Large intestine (tissue), 3 donors: ENCODE results near the gene FKBP1C. TPM values are rescaled to one million over a fixed set of nuclear protein-coding genes. Genes with fewer than 3 reads are reported as not detected.
"Not testable (repeated sequence)": the region's sequence is repeated elsewhere in the genome, so short reads cannot be mapped to it uniquely, and the experiment has no call there.

Experiments
- DNase-seq, 2 donors: peaks; one replicate each; pipeline versions ENCODE4 v3.0.0 to v3.0.0-alpha.2; 2013
- H3K27ac ChIP-seq: one replicate; pipeline ENCODE4 v1.5.1; 2013; ENCODE audit warnings: low read length
- H3K27me3 ChIP-seq: 2 replicates; pipeline ENCODE4 v1.6.1; 2013; ENCODE audit warnings: low read length; ENCODE audit not compliant: control insufficient read depth, insufficient read depth
- H3K36me3 ChIP-seq: 2 replicates; pipeline ENCODE4 v1.6.1; 2013; ENCODE audit warnings: low read length; ENCODE audit not compliant: control insufficient read depth, insufficient read depth
- H3K4me1 ChIP-seq: one replicate; pipeline ENCODE4 v1.6.1; 2013; ENCODE audit warnings: low read length; ENCODE audit not compliant: control insufficient read depth, insufficient read depth
- H3K4me3 ChIP-seq: one replicate; pipeline ENCODE4 v1.5.1; 2013; ENCODE audit warnings: low read length
- H3K9me3 ChIP-seq: one replicate; pipeline ENCODE4 v1.6.1; 2013; ENCODE audit warnings: mild to moderate bottlenecking, low read depth, low read length, moderate library complexity; ENCODE audit not compliant: control insufficient read depth
- WGBS: methylation state at CpG from one replicate; pipeline ENCODE4 v1.1.5; 2013; ENCODE audit warnings: low lambda C conversion rate; ENCODE audit not compliant: insufficient coverage; 5-methylcytosine and 5-hydroxymethylcytosine counted together
- polyA plus RNA-seq: library from polyadenylated mRNA; unstranded; fragments of 120-200 nt; gene quantifications from one replicate; pipeline ENCODE4 v1.2.1, GENCODE V29; 2013

FKBP1C gene
- polyA plus RNA-seq, 1 donor, result 1.2 TPM

DNA sequence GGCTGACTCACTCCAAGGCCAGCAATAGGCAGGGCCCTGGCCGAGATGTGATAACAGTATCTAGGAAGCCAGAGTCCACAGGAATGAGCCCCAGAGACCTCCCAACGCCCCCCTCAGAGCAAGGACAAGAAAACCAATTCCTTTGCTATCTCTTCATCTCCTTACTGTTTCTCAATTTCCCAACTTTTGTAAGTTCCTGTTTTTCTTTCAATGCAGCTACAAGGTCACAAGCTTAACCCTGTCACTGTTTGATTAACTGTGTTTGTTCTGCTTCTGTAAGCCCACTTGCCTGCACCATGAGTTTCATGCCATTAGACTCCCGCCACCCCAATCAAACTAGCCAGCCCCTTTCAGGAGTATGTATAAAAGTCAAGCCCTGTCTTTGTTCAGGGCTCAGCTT, 3.5 kb downstream of the FKBP1C start:
- H3K36me3 ChIP-seq, result no peaks in the 10 kb centered on the region
- H3K4me1 ChIP-seq, result no peaks in the 10 kb centered on the region
- H3K9me3 ChIP-seq, result no peaks in the 10 kb centered on the region
- no peak overlapping the region for H3K4me3 ChIP-seq
- no peaks in the 10 kb centered on the region for H3K27me3 ChIP-seq
- H3K27ac ChIP-seq, result no peak overlapping the region
- no peak for DNase-seq
- no CpG with 5 or more reads among the region's 3 CpGs for WGBS

DNA sequence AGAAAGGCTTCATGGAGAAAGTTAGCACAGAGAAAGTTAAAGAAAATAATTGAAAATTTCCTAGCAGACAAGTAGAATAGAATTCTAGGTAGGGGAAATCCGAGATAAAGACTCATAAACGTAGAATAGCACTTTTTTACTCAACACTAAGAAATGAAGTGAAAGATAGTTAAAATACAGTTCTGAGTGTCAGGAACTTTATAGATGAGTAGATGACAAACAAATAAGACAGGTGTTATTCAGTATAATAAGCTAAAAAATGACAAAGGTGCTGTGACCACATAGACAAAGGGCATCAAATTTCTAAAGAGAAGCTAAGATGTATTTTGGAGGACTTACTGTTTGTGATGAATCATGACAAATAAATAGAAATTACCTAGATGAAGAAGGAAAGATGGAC, 12.9 kb downstream of the FKBP1C start:
- H3K9me3 ChIP-seq, result peaks cover 9% of the 10 kb centered on the region
- WGBS, result 90% methylated on average over 2 of the region's 2 CpGs

GRCh38 chr6:63225987-63226386, 14.7 kb downstream of the FKBP1C start:
- H3K27ac ChIP-seq, H3K4me3 ChIP-seq, H3K27me3 ChIP-seq, DNase-seq, H3K36me3 ChIP-seq, H3K4me1 ChIP-seq: not testable (repeated sequence)
- WGBS, result 0% methylated on average over 1 of the region's 4 CpGs
- peaks cover 11% of the 10 kb centered on the region for H3K9me3 ChIP-seq

More for the DNA sequence above, 12.9 kb downstream of the FKBP1C start:
- Histone ChIP-seq H3K36me3 (no peaks in the 10 kb centered on the region), H3K27ac (no peak overlapping the region), H3K4me1 (no peaks in the 10 kb centered on the region), H3K27me3 (no peaks in the 10 kb centered on the region), H3K4me3 (no peak overlapping the region)
- DNase-seq, result no peak

DNA sequence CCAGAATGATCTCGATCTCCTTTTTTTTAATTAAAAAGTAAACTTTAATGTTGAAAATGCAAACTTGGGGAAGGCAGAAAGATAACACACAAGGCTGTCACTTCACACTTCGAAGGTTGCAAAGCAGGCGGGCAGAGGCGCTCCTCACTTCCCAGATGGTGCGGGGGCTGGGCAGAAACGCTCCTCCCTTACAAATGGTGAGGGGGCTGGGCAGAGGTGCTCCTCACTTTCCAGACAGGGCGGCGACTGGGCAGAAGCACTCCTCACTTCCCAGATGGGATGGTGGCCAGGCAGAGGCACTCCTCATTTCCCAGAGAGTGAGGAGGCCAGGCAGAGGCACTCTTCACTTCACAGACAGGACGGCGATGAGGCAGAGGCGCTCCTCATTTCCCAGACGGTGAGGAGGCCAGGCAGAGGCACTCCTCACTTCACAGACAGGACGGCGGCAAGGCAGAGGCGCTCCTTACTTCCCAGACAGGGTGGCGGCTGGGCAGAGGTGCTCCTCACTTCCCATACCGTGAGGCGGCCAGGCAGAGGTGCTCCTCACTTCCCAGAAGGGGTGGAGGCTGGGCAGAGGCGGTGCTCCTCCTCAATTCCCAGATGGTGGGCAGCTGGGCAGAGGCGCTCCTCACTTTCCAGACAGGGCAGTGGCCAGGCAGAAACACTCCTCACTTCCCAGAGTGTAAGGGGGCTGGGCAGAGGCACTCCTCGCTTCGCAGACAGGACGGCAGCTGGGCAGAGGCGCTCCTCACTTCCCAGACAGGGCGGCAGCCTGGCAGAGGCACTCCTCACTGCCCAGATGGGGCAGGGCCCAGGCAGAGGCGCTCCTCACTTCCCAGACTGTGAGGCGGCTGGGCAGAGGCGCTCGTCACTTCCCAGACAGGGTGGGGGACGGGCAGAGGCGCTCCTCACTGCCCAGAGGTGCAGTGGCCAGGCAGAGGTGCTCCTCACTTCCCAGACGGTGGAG, 16.9 kb downstream of the FKBP1C start:
- H3K4me1 ChIP-seq, H3K4me3 ChIP-seq, DNase-seq, H3K27me3 ChIP-seq, H3K27ac ChIP-seq, H3K36me3 ChIP-seq: not testable (repeated sequence)
- H3K9me3 ChIP-seq, result peaks cover 11% of the 10 kb centered on the region
- no CpG with 5 or more reads among the region's 32 CpGs for WGBS

- WGBS, result 100% methylated on average over 2 of the region's 13 CpGs
These were observed 18.8 kb downstream of the FKBP1C start for GRCh38 chr6:63230027-63230426.

GRCh38 chr6:63230511-63230910, 19.2 kb downstream of the FKBP1C start:
- DNase-seq, H3K4me1 ChIP-seq, H3K27ac ChIP-seq, H3K4me3 ChIP-seq, H3K27me3 ChIP-seq, H3K36me3 ChIP-seq: not testable (repeated sequence)
- WGBS, result no CpG with 5 or more reads among the region's 12 CpGs
- H3K9me3 ChIP-seq, result peaks cover 11% of the 10 kb centered on the region

More at GRCh38 chr6:63230027-63230426, 18.8 kb downstream of the FKBP1C start:
- not testable (repeated sequence) for H3K27ac ChIP-seq, H3K4me3 ChIP-seq, H3K4me1 ChIP-seq, DNase-seq, H3K36me3 ChIP-seq, H3K27me3 ChIP-seq
- peaks cover 11% of the 10 kb centered on the region for H3K9me3 ChIP-seq

GRCh38 chr6:63236398-63236817, 25.1 kb downstream of the FKBP1C start:
- Histone ChIP-seq H3K4me3 (no peak overlapping the region), H3K9me3 (no peaks in the 10 kb centered on the region), H3K36me3 (no peaks in the 10 kb centered on the region), H3K4me1 (no peaks in the 10 kb centered on the region), H3K27me3 (no peaks in the 10 kb centered on the region), H3K27ac (no peak overlapping the region)
- DNase-seq, result no peak
- WGBS, result no CpG with 5 or more reads among the region's 3 CpGs

GRCh38 chr6:63245420-63245819, 34.2 kb downstream of the FKBP1C start:
- Histone ChIP-seq H3K36me3 (no peaks in the 10 kb centered on the region), H3K9me3 (no peaks in the 10 kb centered on the region), H3K27me3 (no peaks in the 10 kb centered on the region), H3K27ac (no peak overlapping the region), H3K4me3 (no peak overlapping the region), H3K4me1 (peaks cover 5% of the 10 kb centered on the region)
- no CpG with 5 or more reads among the region's 2 CpGs for WGBS
- no peak for DNase-seq

DNA sequence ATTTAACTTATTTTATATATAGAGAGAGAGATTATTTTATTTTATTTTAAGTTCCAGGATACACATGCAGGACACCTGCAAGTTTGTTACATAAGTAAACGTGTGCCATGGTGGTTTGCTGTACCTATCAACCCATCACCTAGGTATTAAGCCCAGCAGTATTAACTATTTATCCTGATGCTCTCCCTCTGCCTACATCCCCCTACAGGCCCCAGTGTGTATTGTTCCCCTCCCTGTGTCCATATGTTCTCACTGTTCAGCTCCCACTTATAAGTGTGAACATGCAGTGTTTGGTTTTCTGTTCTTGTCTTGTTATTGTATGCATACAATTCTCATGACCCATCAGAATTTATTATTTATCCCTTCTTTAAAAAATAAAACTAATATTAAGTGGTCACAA, 34.6 kb downstream of the FKBP1C start:
- Histone ChIP-seq H3K27me3 (no peaks in the 10 kb centered on the region), H3K4me3 (no peak overlapping the region), H3K4me1 (peaks cover 5% of the 10 kb centered on the region), H3K9me3 (no peaks in the 10 kb centered on the region), H3K36me3 (no peaks in the 10 kb centered on the region), H3K27ac (no peak overlapping the region)
- WGBS, result no CpG with 5 or more reads among the region's 1 CpG
- DNase-seq, result no peak

- Histone ChIP-seq H3K27ac (no peak overlapping the region), H3K4me3 (no peak overlapping the region), H3K27me3 (no peaks in the 10 kb centered on the region), H3K9me3 (no peaks in the 10 kb centered on the region), H3K4me1 (peaks cover 5% of the 10 kb centered on the region), H3K36me3 (no peaks in the 10 kb centered on the region)
- DNase-seq, result no peak
These were observed 35.3 kb downstream of the FKBP1C start for GRCh38 chr6:63246581-63246980.
